C4-2B (cell line): ENCODE data around the gene PDXK.

Experiments
- ZFX ChIP-seq: fragments of 450-650 bp; IDR thresholded peaks from 2 replicates; pipeline ENCODE4 v1.6.1; 2017
- TF ChIP-seq, protein P1 (sequence below): fragments of 450-650 bp; conservative IDR thresholded peaks from 2 replicates; pipeline ENCODE4 v1.5.1; 2017; ENCODE audit warnings: mild to moderate bottlenecking

DNA sequence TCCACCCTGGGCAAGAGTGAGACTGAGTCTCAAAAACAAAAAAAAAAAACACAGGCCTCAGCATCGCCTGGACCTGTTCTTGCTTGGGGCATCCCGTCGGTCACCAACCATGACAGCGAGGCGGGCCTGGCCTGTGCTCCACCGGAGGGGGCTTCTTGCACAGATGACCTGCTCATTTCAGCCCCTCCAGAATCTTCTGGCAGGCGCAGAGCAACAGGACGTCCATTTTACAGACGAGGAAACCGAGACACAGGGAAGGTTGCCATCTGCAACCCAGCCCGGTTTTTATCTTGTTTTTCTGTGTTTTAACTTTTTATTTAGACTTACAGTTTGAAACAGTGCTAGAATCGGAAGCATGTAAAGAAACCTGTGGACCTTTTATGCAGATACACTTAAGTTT lies 56.3 kb downstream of the PDXK start:
- TF ChIP-seq, protein P1, sequence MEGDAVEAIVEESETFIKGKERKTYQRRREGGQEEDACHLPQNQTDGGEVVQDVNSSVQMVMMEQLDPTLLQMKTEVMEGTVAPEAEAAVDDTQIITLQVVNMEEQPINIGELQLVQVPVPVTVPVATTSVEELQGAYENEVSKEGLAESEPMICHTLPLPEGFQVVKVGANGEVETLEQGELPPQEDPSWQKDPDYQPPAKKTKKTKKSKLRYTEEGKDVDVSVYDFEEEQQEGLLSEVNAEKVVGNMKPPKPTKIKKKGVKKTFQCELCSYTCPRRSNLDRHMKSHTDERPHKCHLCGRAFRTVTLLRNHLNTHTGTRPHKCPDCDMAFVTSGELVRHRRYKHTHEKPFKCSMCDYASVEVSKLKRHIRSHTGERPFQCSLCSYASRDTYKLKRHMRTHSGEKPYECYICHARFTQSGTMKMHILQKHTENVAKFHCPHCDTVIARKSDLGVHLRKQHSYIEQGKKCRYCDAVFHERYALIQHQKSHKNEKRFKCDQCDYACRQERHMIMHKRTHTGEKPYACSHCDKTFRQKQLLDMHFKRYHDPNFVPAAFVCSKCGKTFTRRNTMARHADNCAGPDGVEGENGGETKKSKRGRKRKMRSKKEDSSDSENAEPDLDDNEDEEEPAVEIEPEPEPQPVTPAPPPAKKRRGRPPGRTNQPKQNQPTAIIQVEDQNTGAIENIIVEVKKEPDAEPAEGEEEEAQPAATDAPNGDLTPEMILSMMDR, result no peak
- TF ChIP-seq ZFX, result no peak
